ENCODE data around the gene JUP. TPM values are rescaled to one million over a fixed set of nuclear protein-coding genes. Genes with fewer than 3 reads are reported as not detected.

The JUP gene
- total RNA-seq, 2 donors from 2014 or later = 146 to 266 TPM

- Histone ChIP-seq H3K4me1 (replicated peaks) (no peaks in the 10 kb centered on the region), H3K27ac (no peak overlapping the region), H3K9me3 (no peaks in the 10 kb centered on the region), H3K27me3 (replicated peaks; ENCODE audit: insufficient read depth) (no peaks in the 10 kb centered on the region), H3K4me3 (no peak overlapping the region), H3K36me3 (peaks cover 6 to 7% of the 10 kb centered on the region in 2 donors)
- no peak for DNase-seq (ENCODE audit: low spot score)
- 70% methylated on average over 7 of the region's 7 CpGs for WGBS
- TF ChIP-seq POLR2A (IDR thresholded peaks at IDR 0.05) = no peak
- TF ChIP-seq POLR2AphosphoS5 (IDR thresholded peaks at IDR 0.05) = no peak
- no peak for TF ChIP-seq CTCF (IDR thresholded peaks at IDR 0.05)
- intact Hi-C loops (cut with DNase I) = no loop called here
Observed at GRCh38 chr17:41824086-41824485, 37.6 kb upstream of the JUP start.

GRCh38 chr17:41823580-41823979 lies 37.1 kb upstream of the JUP start:
- Histone ChIP-seq H3K27me3 (replicated peaks; ENCODE audit: insufficient read depth) (no peaks in the 10 kb centered on the region), H3K4me1 (replicated peaks) (no peaks in the 10 kb centered on the region), H3K4me3 (no peak overlapping the region), H3K27ac (no peak overlapping the region), H3K36me3 (peaks cover 5 to 6% of the 10 kb centered on the region in 2 donors), H3K9me3 (no peaks in the 10 kb centered on the region)
- DNase-seq (ENCODE audit: low spot score) = no peak
- TF ChIP-seq POLR2A (IDR thresholded peaks at IDR 0.05) (no peak), POLR2AphosphoS5 (IDR thresholded peaks at IDR 0.05) (no peak), CTCF (IDR thresholded peaks at IDR 0.05) (no peak)
- WGBS = 85% methylated on average over 7 of the region's 7 CpGs
- intact Hi-C loops (cut with DNase I) = no loop called here

GRCh38 chr17:41823141-41823524 lies 36.6 kb upstream of the JUP start:
- H3K4me3 ChIP-seq = no peak overlapping the region
- H3K27me3 ChIP-seq (replicated peaks; ENCODE audit: insufficient read depth) = no peaks in the 10 kb centered on the region
- WGBS = 90% methylated on average over 1 of the region's 1 CpG
- intact Hi-C loops (cut with DNase I) = no loop called here
- no peak for DNase-seq (ENCODE audit: low spot score)
- H3K4me1 ChIP-seq (replicated peaks) = no peaks in the 10 kb centered on the region
- H3K9me3 ChIP-seq = no peaks in the 10 kb centered on the region
- H3K27ac ChIP-seq = no peak overlapping the region
- TF ChIP-seq POLR2A (IDR thresholded peaks at IDR 0.05) (no peak), CTCF (IDR thresholded peaks at IDR 0.05) (no peak), POLR2AphosphoS5 (IDR thresholded peaks at IDR 0.05) (no peak)
- peaks cover under 1 to 6% of the 10 kb centered on the region in 2 donors for H3K36me3 ChIP-seq

- TF ChIP-seq POLR2A (IDR thresholded peaks at IDR 0.05) (no peak), CTCF (IDR thresholded peaks at IDR 0.05) (no peak), POLR2AphosphoS5 (IDR thresholded peaks at IDR 0.05) (no peak)
- 81% methylated on average over 12 of the region's 12 CpGs for WGBS
- H3K27me3 ChIP-seq (replicated peaks; ENCODE audit: insufficient read depth) = no peaks in the 10 kb centered on the region
- H3K27ac ChIP-seq = no peak overlapping the region
- no peak overlapping the region for H3K4me3 ChIP-seq
- H3K9me3 ChIP-seq = no peaks in the 10 kb centered on the region
- no peak for DNase-seq (ENCODE audit: low spot score)
- no peaks in the 10 kb centered on the region for H3K4me1 ChIP-seq (replicated peaks)
- peaks cover 0 to 6% of the 10 kb centered on the region in 2 donors for H3K36me3 ChIP-seq
- intact Hi-C loops (cut with DNase I) = no loop called here
Observed at GRCh38 chr17:41822216-41823140, 36.0 kb upstream of the JUP start.

GRCh38 chr17:41821776-41822175 lies 35.3 kb upstream of the JUP start:
- TF ChIP-seq CTCF (IDR thresholded peaks at IDR 0.05) = no peak
- no peak for TF ChIP-seq POLR2A (IDR thresholded peaks at IDR 0.05)
- no peak for TF ChIP-seq POLR2AphosphoS5 (IDR thresholded peaks at IDR 0.05)
- H3K4me1 ChIP-seq (replicated peaks) = no peaks in the 10 kb centered on the region
- H3K36me3 ChIP-seq = peaks cover 0 to 6% of the 10 kb centered on the region in 2 donors
- 83% methylated on average over 10 of the region's 14 CpGs for WGBS
- no peaks in the 10 kb centered on the region for H3K27me3 ChIP-seq (replicated peaks; ENCODE audit: insufficient read depth)
- intact Hi-C loops (cut with DNase I) = no loop called here
- DNase-seq (ENCODE audit: low spot score) = no peak
- H3K9me3 ChIP-seq = no peaks in the 10 kb centered on the region
- no peak overlapping the region for H3K4me3 ChIP-seq
- no peak overlapping the region for H3K27ac ChIP-seq
